ENCODE results near the gene PLEKHH1. TPM values are rescaled to one million over a fixed set of nuclear protein-coding genes. Genes with fewer than 3 reads are reported as not detected.

The PLEKHH1 gene
- total RNA-seq, 1 experiment from 2014 or later: 35.3 TPM

- Histone ChIP-seq H3K9ac (ENCODE audit: extremely low read depth, insufficient read length, low read length) (no peak overlapping the region), H4K20me1 (ENCODE audit: control insufficient read depth, insufficient read depth, insufficient read length) (no peaks in the 10 kb centered on the region), H3K4ac (ENCODE audit: low read depth, low read length) (no peak overlapping the region), H3K79me2 (ENCODE audit: insufficient read depth, low read length) (no peaks in the 10 kb centered on the region), H4K91ac (ENCODE audit: insufficient read length, low read depth, low read length) (no peak overlapping the region), H4K8ac (replicated peaks; ENCODE audit: insufficient read length, low read depth, low read length) (no peak overlapping the region), H2AFZ (ENCODE audit: low read length) (no peak overlapping the region), H3K4me2 (ENCODE audit: insufficient read depth, insufficient read length, low read length) (no peak overlapping the region), H3K79me1 (ENCODE audit: insufficient read depth, low read depth, low read length, poor library complexity, severe bottlenecking) (no peaks in the 10 kb centered on the region), H3K56ac (ENCODE audit: insufficient read length, low read depth, low read length) (no peak overlapping the region), H3K23ac (ENCODE audit: insufficient read length, low read depth, low read length) (no peak overlapping the region), H3T11ph (ENCODE audit: low read length) (no peak overlapping the region), H3K27ac (ENCODE audit: insufficient read length, low read depth, low read length) (no peak overlapping the region), H3K9me3 (ENCODE audit: control insufficient read depth, low read depth, low read length) (no peaks in the 10 kb centered on the region), H4K5ac (ENCODE audit: insufficient read length, low read depth, low read length) (no peak overlapping the region), H2BK12ac (ENCODE audit: insufficient read length, low read depth, low read length) (no peak overlapping the region), H2AK5ac (ENCODE audit: insufficient read length, low read length) (no peak overlapping the region), H3K4me1 (ENCODE audit: insufficient read depth, low read length) (no peaks in the 10 kb centered on the region), H3K27me3 (ENCODE audit: insufficient read depth, low read length) (no peaks in the 10 kb centered on the region), H2BK20ac (ENCODE audit: low read depth, low read length, poor library complexity, severe bottlenecking) (no peak overlapping the region), H3K18ac (ENCODE audit: insufficient read length, low read depth, low read length) (no peak overlapping the region), H3K23me2 (ENCODE audit: insufficient read length, low read depth, low read length, poor library complexity, severe bottlenecking) (no peaks in the 10 kb centered on the region), H2BK120ac (ENCODE audit: low read depth, low read length, poor library complexity, severe bottlenecking) (no peak overlapping the region), H2BK5ac (ENCODE audit: insufficient read length, low read length) (no peak overlapping the region), H2BK15ac (ENCODE audit: low read depth, low read length) (no peak overlapping the region), H3K14ac (ENCODE audit: insufficient read depth, low read length) (no peak overlapping the region)
- H3K27ac Mint-ChIP-seq: no peak overlapping the region; a peak in 1 of 7 replicates
- no peak overlapping the region for H3K4me3 Mint-ChIP-seq
- no peaks in the 10 kb centered on the region; the same call in 1 of the 2 replicates for H3K27me3 Mint-ChIP-seq (ENCODE audit: low read depth)
- H3K9me3 Mint-ChIP-seq: no peaks in the 10 kb centered on the region
- TF ChIP-seq CTCF (conservative IDR thresholded peaks at IDR 0.05): no peak
- no peak for DNase-seq
- no peaks in the 10 kb centered on the region for H3K36me3 Mint-ChIP-seq (ENCODE audit: insufficient read depth in 1 of 3, low read depth in 3 of 3)
- WGBS (ENCODE audit: extremely low coverage, insufficient read length, low lambda C conversion rate): no CpG with 5 or more reads among the region's 4 CpGs
- no peaks in the 10 kb centered on the region for H3K4me1 Mint-ChIP-seq
These were observed 31.4 kb upstream of the PLEKHH1 start for GRCh38 chr14:67501670-67502069.

All from H9 (cell line).